Activated CD4-positive, alpha-beta T cell treated with anti-CD3 and anti-CD28 coated beads, Interleukin-2, amount 50 U/mL, for 1 hour (primary cell): Measurements from ENCODE around the gene SMARCA4.
"Not testable (repeated sequence)": the region's sequence is repeated elsewhere in the genome, so short reads cannot be mapped to it uniquely, and the experiment has no call there.

ENCODE experiments used
- DNase-seq: peaks from one replicate; pipeline ENCODE4 v3.0.0-alpha.2; 2020

The SMARCA4 gene

DNA sequence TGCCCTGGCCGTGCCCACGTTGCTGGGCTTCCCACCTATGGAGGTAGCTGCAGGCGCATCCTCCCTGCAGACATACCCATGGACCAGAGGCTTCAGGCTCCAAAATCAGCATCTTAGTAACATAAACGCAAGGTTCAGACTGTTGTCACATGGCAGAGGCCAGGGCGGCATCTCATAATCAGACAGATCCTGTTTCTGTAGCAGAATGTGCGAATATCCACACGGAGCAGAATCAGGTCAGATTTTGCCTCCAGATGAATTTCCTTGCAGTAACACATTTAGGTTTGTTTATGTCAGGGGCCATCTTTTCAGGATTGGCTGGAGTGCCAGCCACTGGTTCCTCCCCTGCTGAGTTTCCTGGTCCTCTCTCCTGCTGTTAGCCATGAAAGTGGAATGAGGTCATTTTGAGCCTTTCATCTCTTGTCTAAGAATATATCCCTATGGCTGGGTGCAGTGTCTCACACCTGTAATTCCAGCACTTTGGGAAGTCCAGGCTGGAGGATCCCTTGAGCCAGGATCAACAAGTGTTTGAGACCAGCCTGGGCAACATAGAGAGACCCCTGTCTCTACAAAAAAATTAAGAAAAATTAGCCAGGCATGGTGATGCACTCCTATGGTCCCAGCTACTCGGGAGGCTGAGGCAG lies 20.5 kb downstream of the SMARCA4 start:
- no peak for DNase-seq

DNA sequence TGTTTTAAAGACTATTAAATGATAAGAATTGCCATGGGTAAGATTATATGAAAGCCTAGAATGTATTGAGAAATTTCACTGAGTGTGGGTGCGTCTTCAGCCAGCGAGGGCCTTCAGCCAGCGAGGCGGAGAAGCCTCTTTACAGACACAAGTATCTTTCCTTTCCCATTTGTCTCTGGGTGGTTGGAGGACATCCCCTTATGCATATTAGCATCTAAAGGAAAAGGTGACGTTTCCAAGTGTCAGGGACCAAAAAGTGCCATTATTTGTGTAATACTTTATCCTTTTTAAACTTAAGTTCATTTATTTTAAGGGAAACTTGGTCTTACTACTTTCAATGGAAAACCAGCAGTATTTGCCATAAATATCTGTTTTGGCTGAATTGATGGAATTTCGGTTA lies 22.2 kb downstream of the SMARCA4 start:
- DNase-seq = no peak

DNA sequence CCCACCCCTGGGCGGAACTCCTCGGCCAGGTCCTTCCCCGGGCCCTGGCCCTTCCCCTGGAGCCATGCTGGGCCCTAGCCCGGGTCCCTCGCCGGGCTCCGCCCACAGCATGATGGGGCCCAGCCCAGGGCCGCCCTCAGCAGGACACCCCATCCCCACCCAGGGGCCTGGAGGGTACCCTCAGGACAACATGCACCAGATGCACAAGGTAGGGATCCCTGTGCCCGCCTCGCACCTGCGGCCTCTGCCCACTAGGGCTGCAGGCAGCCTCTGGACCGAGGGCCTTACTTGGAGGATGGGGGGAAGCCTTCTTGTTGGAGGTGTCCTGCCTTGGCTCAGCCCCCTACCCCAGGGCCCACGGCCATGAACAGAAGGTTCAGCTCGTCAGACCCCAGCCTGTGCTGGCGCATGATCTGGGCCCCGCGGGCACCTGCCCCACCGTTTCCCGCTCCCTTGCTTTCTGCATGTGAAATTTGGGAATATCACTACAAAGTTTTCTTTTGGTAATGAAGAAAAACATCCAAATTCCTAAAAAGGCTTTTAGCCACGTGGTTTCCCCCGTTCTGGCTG lies 23.4 kb downstream of the SMARCA4 start:
- no peak for DNase-seq

DNA sequence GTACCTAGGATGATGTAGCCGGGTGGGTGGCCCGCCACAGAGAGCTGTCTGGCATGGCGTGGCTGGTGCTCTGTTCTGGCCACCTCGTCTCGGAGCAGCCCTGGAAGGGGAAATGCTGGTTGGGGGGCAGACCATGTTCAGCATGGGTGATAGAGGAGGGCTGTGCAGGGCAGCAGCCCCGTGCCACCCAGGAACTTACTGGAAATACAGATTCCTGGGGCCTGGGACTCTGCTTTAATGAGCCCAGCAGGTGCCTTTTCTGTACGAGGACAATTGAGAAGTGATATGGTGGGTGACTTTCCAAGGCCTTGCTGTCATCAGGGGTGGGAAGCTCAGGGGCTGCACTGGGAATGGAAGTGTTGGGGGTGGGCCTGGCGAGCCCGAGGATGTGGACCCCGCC lies 24.7 kb downstream of the SMARCA4 start:
- no peak for DNase-seq

DNA sequence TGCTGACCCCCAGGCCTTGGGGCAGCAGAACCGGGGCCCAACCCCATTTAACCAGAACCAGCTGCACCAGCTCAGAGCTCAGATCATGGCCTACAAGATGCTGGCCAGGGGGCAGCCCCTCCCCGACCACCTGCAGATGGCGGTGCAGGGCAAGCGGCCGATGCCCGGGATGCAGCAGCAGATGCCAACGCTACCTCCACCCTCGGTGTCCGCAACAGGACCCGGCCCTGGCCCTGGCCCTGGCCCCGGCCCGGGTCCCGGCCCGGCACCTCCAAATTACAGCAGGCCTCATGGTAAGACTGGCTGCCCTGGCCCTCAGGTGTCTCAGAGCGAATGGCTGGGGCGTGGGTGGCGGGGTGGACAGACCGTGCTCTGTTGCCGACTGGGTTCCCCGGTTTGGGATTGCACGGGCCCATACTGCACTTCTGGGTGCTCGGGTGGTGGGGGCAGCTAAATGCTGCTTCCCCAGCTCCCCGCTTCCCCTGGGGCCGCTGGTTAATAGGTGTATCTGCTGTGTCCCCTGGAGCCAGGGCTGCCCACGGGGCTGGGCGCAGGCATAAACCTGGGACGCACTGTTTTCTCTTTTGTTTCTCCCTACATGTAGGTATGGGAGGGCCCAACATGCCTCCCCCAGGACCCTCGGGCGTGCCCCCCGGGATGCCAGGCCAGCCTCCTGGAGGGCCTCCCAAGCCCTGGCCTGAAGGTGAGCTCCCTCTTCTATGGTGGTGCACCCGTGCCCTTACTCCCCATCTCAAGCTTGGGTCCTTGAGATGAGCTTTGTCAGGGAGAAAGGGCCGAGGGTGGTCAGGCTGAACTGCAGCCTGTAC lies 25.7 kb downstream of the SMARCA4 start:
- DNase-seq = no peak

DNA sequence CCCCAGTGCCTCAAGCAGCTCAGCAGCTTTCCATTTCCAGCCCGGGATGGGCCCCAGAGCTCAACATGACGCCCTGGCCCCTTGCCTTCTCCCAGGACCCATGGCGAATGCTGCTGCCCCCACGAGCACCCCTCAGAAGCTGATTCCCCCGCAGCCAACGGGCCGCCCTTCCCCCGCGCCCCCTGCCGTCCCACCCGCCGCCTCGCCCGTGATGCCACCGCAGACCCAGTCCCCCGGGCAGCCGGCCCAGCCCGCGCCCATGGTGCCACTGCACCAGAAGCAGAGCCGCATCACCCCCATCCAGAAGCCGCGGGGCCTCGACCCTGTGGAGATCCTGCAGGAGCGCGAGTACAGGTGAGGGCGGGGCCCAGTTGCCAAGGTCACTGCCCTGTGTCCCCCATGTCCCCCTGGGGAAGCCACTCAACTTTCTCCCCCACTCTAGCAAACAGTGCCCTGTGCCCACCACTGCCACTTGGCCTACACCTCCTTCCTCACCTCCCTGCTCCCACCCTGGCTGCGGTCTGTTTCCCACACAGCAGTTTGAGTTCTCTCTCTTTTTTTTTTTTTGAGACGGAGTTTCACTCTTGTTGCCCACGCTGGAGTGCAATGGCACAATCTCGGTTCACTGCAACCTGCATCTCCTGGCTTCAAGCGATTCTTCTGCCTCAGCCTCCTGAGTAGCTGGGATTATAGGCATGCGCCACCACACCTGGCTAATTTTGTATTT lies 26.9 kb downstream of the SMARCA4 start:
- no peak for DNase-seq

DNA sequence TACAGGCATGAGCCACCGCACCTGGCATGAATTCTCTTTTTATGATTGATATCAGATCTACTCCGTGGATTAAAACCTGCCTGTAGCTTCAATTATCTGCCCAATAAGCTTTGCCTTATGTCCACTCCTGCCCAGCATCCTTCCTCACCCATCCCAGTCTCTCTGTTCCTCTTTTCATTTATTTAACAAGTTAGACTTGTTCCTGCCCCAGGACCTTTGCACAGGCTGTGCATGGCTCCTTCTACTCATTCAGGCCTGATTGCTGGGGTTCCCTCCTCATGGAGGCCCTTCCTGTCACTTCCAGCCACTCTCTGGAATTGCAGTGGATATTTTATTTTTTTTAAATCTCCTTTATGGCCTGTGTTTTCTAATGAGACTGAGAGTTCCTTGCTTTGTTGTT lies 27.6 kb downstream of the SMARCA4 start:
- no peak for DNase-seq

DNA sequence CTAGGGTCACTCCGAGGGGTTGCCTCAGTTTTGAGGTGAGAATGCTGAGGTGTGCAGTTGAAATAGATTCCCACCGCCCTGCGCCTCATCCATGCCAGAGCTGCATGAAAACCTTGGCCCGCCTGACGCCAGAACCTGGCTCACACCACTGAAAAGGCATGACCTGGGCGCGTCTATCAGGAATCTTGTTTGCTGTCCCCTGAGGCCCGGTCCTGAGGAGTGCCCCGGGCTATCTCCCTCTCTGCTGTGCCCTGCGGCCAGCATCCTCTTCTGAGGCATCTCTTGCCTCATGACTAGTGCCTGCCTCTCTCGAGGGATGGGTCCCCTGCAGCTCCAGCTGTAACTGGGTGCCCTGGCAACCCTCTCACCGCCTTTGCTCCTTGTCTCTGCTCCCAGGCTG lies 28.1 kb downstream of the SMARCA4 start:
- no peak for DNase-seq

DNA sequence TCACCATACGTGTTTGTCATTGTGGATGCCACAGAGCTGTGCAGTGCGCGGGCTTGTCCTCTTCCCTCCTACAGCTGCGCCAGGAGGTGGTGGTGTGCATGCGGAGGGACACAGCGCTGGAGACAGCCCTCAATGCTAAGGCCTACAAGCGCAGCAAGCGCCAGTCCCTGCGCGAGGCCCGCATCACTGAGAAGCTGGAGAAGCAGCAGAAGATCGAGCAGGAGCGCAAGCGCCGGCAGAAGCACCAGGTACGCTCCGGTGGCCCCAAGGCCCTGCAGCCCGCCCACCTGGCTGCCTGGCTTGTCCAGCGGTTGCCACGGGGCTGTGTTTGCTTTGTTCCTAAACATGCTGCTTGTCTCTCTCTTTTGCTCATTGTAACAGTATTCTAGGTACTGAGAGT lies 30.2 kb downstream of the SMARCA4 start:
- no peak for DNase-seq

DNA sequence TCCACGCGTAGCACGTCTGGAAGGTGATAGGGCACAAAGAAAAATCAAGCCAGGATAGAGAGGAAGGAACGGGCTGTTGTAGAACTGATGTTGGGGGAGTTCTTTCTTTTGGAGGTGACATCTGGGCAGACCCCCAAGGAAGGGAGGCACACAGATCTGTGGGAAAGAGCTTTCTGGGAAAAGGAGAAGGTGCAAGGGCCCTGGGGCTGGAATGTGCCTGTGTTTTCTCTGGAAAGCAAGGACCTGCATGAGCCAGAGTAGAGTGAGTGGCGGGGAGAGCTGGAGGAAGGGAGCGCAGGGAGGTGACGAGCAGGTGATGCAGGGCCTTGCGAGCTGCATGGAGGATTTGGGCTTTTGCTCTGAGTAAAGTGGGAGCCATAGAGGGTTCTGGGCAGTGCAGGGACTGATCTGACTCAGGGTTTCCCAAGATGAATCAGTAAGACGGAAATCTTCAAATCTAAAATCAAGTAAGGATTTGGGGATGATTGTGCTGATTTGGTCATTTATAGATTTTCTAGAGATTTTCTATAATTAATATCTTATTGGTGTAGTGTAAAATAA lies 30.8 kb downstream of the SMARCA4 start:
- DNase-seq = no peak

DNA sequence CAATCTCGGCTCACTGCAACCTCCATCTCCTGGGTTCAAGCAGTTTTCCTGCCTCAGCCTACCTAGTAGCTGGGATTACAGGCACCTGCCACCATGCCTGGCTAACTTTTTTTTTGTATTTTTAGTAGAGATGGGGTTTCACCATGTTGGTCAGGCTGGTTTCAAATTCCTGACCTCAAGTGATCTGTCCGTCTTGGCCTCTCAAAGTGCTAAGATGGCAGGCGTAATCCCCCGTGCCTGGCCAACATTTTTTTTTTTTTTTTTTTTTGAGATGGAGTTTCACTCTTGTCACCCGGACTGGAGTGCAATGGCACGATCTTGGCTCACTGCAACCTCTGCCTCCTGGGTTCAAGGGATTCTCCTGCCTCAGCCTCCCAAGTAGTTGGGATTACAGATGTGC lies 31.3 kb downstream of the SMARCA4 start:
- DNase-seq = not testable (repeated sequence)

DNA sequence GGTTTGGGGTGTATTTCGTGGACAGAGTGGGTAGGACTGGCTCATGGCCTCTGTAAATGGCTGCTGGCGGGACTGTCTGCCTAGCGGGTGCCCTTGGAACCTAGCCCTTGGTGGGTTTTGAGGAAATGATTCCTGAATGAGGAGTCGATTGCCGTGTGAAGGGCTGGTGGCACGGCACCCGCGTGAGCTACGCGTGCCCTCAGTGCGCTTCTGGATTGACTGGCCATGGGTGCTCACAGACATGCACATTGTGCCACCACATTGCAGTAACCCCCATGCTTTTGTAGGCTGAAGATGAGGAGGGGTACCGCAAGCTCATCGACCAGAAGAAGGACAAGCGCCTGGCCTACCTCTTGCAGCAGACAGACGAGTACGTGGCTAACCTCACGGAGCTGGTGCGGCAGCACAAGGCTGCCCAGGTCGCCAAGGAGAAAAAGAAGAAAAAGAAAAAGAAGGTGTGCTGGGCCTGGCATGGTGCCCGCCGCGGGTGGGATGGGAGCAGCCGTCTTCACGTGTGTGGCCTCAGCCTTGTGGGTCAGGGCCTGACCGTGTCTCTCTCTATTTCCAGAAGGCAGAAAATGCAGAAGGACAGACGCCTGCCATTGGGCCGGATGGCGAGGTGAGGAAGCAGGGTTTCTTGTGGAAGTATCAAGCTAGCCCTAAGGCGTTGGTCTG lies 35.2 kb downstream of the SMARCA4 start:
- DNase-seq = no peak

DNA sequence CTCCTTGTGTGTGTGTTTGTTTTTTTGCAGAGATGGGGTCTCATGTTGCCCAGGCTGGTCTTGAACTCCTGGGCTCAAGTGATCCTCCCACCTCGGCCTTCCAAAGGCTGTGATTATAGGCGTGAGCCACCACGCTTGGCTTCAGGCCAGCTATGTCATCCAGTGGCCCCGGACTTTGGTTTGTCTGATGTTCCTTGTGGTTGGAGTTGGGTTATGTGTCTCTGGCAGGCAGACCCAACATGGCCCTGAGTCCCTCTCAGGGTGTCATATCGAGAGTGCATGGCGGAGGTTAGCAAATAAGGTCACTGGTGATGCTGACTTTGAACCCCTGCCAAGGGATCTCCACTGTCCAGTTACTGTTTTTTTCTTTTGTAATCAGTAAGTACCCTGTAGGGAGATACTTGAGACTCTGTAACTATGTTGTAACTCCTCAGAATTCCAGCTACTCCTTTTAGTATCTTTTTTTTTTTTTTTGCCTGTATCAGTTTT lies 37.3 kb downstream of the SMARCA4 start:
- DNase-seq = no peak

DNA sequence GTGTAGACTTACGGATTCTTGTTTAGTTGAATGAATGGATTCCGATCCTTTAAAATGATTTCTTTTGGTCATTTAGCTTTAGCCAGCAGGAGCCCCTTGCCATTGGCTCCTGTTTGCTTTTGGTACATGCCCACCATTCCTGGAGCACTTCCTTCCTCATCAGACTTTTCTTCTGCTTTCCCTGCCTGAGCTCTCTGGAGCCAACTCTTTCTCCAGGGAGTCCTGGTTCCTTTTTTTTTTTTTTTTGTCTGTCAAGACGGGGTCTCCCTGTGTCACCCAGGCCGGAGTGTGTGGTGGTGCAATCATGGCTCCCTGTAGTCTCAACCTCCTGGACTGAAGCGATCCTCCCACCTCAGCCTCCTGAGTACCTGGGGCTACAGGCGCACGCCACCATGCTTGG lies 37.8 kb downstream of the SMARCA4 start:
- DNase-seq = no peak

DNA sequence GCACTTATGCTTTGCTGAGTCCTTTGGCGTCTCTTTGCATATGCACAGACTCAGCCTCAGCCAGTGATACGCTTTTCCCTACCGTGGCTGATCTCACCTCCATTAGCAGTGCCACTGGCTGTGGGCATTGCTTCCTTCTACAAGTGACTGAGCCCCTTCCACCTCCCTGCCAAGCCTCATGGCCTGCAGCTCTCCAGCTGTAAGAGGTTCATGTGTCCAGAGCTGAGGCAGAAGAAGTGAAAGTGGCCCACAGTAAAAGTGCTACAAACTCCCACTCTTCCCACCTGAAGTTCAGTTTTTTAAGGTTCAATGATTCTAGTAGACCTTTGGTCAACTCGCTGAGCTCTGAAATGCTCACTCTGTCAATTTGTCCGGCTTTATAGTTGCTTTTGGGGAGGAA lies 44.7 kb downstream of the SMARCA4 start:
- DNase-seq = no peak

DNA sequence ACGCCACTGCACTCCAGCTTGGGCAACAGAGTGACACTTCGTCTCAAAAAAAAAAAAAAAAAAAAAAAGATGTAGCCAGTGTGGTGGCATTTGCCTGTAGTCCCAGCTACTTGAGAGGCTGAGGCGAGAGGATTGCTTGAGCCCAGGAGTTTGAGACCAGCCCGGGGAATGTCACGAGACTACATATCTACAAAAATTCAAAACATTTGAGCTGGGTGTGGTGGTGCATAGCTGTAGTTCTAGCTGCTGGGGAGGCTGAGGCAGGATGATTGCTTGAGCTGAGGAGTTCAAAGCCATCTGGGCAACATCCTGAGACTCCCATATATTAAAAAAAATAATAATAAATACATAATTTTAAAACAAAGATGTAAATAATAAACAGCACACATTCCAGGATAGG lies 46.6 kb downstream of the SMARCA4 start:
- DNase-seq = no peak

DNA sequence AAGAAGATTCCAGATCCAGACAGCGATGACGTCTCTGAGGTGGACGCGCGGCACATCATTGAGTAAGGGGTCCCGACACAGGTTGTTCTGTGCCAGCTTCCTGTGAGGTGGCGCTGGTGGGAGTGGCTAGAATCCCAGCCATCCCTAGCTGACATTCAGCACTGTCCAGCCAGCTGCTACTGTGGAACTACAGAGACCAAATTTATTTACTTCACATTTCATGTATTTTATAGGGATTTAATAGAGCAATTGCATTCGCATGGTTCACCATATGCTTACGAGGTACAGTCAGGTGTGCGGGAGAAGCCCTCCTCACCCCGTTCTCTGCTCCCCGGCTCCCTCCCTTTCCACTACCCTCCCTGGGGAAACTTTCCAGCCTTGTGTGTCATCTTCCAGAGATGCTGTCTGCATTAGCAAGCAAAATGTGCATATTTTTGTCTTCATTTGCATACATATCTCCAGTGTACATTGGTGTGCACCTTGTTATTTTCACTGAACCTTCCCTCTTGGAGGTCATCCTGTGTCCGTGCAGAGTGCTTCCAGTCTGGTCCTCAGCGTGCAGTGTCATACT lies 47.2 kb downstream of the SMARCA4 start:
- DNase-seq = no peak

DNA sequence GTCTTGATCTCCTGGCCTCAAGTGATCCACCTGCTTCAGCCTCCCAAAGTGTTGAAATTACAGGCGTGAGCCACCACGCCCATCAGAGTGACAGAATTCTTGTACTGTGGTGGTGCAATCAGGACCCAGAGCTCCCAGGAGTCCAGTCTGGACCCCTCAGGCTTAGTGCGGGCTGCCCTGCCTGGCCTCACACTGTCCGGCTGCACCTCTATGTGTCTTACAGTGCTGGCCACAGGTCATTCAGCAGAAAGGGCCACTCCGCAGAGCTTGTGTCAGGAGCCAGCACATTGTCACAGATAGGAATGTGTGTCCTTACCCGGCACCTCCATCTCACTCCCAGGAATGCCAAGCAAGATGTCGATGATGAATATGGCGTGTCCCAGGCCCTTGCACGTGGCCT lies 49.2 kb downstream of the SMARCA4 start:
- DNase-seq = no peak

DNA sequence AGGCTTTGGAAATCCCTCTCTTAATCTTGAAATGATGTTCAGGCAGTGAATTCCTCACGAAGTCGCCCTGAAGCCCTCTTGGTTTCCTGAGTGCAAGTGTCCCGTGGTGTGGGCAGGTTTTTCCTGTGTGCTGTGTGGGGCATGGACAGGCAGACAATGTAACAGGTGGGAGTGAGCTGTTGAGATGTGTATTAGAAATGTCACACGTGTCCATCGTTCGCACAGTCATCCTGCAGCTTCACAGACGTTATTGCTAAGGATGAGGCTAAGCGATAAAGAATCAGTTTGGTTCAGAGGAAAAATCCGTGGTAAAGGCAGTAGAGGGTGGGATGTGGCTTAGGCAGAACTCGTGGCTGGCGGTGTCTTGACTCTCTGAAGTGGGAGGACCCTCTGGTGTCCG lies 51.7 kb downstream of the SMARCA4 start:
- DNase-seq = no peak

DNA sequence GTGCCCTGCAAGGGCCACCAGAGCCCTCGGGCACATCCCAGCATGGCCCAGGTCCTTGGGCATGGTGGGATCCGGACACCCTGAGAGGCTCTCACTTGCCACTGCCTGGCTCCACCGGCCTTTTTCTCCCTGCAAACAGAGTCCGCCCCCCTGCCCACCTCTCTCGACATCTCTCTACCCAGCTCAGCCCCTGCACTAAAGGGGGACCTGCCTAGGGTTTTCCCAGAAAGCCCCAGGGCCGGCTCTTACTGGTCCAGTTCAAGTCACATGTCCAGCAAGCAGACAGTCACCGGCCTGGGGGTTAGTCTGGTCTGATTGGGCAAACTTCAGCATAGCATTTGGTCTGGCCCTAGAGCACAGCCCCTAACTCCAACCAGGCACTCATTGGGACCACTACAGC lies 52.9 kb downstream of the SMARCA4 start:
- DNase-seq = no peak

DNA sequence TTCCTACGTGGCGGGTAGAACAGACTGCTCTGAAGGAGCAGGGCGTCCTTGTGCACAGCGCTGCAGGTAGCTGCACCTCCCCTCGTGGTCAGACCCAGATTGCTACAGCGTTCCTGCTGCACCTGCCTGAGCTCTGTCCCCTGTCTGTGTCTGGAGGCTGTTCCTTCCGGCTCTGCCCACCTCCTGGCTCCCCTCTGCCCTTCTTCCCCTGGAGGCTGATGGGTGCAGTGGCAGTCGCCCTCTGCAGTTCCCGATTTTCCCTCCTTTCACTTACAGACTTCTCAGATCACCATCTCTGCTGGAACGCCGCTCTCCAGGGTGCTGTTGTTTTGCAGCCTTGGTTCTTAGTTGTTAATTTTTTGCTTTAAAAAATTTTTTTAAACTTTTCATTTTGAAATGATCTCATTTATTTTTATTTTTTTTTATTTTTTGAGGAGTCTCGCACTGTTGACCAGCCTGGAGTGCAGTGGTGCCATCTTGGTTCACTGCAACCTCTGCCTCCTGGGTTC lies 53.6 kb downstream of the SMARCA4 start:
- no peak for DNase-seq

DNA sequence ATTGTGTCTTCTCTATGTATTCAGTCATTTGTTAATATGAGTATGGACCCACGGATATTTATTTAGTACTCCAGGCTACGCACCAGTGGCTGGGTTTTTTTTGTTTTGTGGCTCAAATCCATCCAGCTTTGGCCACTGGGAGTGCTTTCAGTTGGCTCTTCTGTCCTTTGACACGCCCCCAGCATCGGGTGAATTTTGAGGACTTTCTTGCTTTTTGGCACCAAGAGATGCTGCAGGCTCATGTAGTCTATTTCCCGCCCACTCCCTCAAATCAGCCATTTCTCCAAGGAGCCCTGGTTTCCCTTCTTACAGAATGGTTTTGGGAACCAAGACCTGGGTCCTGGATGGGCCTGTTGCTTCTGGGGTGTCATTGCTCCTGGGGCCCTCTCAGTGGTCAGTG lies 55.8 kb downstream of the SMARCA4 start:
- no peak for DNase-seq
